Measurements from ENCODE around the gene GALNT16. TPM values are rescaled to one million over a fixed set of nuclear protein-coding genes. Genes with fewer than 3 reads are reported as not detected.

GALNT16 gene
- total and polyA plus RNA-seq, 2 of the 8 experiments (the other 6 are each of a cell fraction or from before 2014, with no cell fraction given), result 5.4 to 6.3 TPM

- TF ChIP-seq, protein P1, sequence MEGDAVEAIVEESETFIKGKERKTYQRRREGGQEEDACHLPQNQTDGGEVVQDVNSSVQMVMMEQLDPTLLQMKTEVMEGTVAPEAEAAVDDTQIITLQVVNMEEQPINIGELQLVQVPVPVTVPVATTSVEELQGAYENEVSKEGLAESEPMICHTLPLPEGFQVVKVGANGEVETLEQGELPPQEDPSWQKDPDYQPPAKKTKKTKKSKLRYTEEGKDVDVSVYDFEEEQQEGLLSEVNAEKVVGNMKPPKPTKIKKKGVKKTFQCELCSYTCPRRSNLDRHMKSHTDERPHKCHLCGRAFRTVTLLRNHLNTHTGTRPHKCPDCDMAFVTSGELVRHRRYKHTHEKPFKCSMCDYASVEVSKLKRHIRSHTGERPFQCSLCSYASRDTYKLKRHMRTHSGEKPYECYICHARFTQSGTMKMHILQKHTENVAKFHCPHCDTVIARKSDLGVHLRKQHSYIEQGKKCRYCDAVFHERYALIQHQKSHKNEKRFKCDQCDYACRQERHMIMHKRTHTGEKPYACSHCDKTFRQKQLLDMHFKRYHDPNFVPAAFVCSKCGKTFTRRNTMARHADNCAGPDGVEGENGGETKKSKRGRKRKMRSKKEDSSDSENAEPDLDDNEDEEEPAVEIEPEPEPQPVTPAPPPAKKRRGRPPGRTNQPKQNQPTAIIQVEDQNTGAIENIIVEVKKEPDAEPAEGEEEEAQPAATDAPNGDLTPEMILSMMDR (IDR thresholded peaks at IDR 0.05; ENCODE audit: control extremely low read depth in 1 of 3, insufficient read depth in 1 of 3, low read depth in 1 of 3, low read length in 3 of 3), result no peak
- TF ChIP-seq CTBP2 (IDR thresholded peaks at IDR 0.05; ENCODE audit: borderline replicate concordance, insufficient read depth, insufficient read length, low read length), result no peak
- TF ChIP-seq, protein P2, sequence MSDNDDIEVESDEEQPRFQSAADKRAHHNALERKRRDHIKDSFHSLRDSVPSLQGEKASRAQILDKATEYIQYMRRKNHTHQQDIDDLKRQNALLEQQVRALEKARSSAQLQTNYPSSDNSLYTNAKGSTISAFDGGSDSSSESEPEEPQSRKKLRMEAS (IDR thresholded peaks at IDR 0.05), result no peak
- no peak for TF ChIP-seq FOSL1 (IDR thresholded peaks at IDR 0.05; ENCODE audit: insufficient read depth, low read depth, low read length)
- no peak for TF ChIP-seq KDM1A (IDR thresholded peaks at IDR 0.05; ENCODE audit: borderline replicate concordance, low read length)
- TF ChIP-seq, protein P3, sequence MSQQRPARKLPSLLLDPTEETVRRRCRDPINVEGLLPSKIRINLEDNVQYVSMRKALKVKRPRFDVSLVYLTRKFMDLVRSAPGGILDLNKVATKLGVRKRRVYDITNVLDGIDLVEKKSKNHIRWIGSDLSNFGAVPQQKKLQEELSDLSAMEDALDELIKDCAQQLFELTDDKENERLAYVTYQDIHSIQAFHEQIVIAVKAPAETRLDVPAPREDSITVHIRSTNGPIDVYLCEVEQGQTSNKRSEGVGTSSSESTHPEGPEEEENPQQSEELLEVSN (IDR thresholded peaks at IDR 0.05), result no peak
- TF ChIP-seq SIN3A (conservative IDR thresholded peaks at IDR 0.05 in 1 of 2, IDR thresholded peaks at IDR 0.05 in 1 of 2; ENCODE audit: low read depth in 1 of 2, low read length in 2 of 2), result no peak
These were observed 29.2 kb downstream of the GALNT16 start (continued) for GRCh38 chr14:69288956-69289705.

Measured in H1 (cell line).